CD4-positive, alpha-beta memory T cell (primary cell): ENCODE measurements around the gene CENPU. TPM values are rescaled to one million over a fixed set of nuclear protein-coding genes. Genes with fewer than 3 reads are reported as not detected.
A peak's percentile ranks its signal among the peaks of the same experiment; 100 is the strongest.

Source experiments
- CTCF ChIA-PET: fragments of 350-600 bp; sonication (Branson Sonifier 250); formaldehyde crosslinking; loops from one replicate; lab custom pipeline; 2021; ENCODE audit warnings: inconsistent platforms; ENCODE audit not compliant: partially characterized antibody; lab: Charles Lee
- POLR2A ChIA-PET: fragments of 350-600 bp; sonication (Branson Sonifier 250); formaldehyde crosslinking; loops from one replicate; lab custom pipeline; 2021; ENCODE audit not compliant: partially characterized antibody; lab: Charles Lee
- DNase-seq, 5 donors: peaks; one replicate each; pipeline versions ENCODE4 v3.0.0 to v3.0.0-alpha.2; 2020 to 2022; ENCODE audit warnings: mixed read lengths in 1 of 5
- H3K27ac ChIP-seq: one replicate; pipeline ENCODE4 v1.7.0; 2013; ENCODE audit warnings: low read depth, low read length
- H3K27me3 ChIP-seq: 2 replicates; pipeline ENCODE4 v1.7.0; 2013; ENCODE audit warnings: mild to moderate bottlenecking, low read length, moderate library complexity; ENCODE audit not compliant: insufficient read depth
- H3K36me3 ChIP-seq: 2 replicates; pipeline ENCODE4 v1.7.0; 2013; ENCODE audit warnings: mild to moderate bottlenecking, low read length, moderate library complexity; ENCODE audit not compliant: insufficient read depth
- H3K4me1 ChIP-seq: 2 replicates; pipeline ENCODE4 v1.7.0; 2013; ENCODE audit warnings: mild to moderate bottlenecking, low read length, moderate library complexity; ENCODE audit not compliant: insufficient read depth
- H3K4me3 ChIP-seq, 2 donors: one replicate each; pipeline ENCODE4 v1.7.0; 2013; ENCODE audit warnings: low read length in 2 of 2, mild to moderate bottlenecking in 1 of 2
- H3K9me3 ChIP-seq, 2 donors: one replicate each; pipeline ENCODE4 v1.7.0; 2013; ENCODE audit warnings: low read length in 2 of 2, control low read depth in 1 of 2; ENCODE audit not compliant: control insufficient read depth in 1 of 2
- H3K27ac Mint-ChIP-seq, 7 donors: one replicate each; pipeline ENCODE4 v1.8.0; 2020 to 2021; ENCODE audit warnings: mixed read lengths in 7 of 7, mild to moderate bottlenecking in 6 of 7, inconsistent platforms in 3 of 7, moderate library complexity in 3 of 7
- H3K27me3 Mint-ChIP-seq, 2 donors: one replicate each; pipeline ENCODE4 v1.8.0; 2020 to 2021; ENCODE audit warnings: mixed read lengths in 2 of 2
- H3K36me3 Mint-ChIP-seq, 2 donors: one replicate each; pipeline ENCODE4 v1.8.0; 2020 to 2021; ENCODE audit warnings: mixed read lengths in 2 of 2, inconsistent platforms in 1 of 2, mild to moderate bottlenecking in 1 of 2
- H3K4me1 Mint-ChIP-seq, 4 donors: one replicate each; pipeline ENCODE4 v1.8.0; 2020 to 2021; ENCODE audit warnings: mixed read lengths in 4 of 4, mild to moderate bottlenecking in 1 of 4
- H3K4me3 Mint-ChIP-seq, 8 donors: one replicate each; pipeline ENCODE4 v1.8.0; 2020 to 2021; ENCODE audit warnings: mixed read lengths in 8 of 8, mild to moderate bottlenecking in 7 of 8, moderate library complexity in 6 of 8, inconsistent platforms in 3 of 8
- H3K9me3 Mint-ChIP-seq, 8 donors: one replicate each; pipeline ENCODE4 v1.8.0; 2020 to 2021; ENCODE audit warnings: mixed read lengths in 8 of 8, mild to moderate bottlenecking in 5 of 8, inconsistent platforms in 3 of 8, moderate library complexity in 1 of 8
- intact Hi-C: fragments of 100-400 bp; cut with micrococcal nuclease; formaldehyde crosslinking; loops from one replicate; pipeline ENCODE4 v1.15.1; 2023
- polyA plus RNA-seq, 2 donors: library from polyadenylated mRNA; unstranded; fragments of 300-500 nt; fragmentation: Illumina TruSeq; gene quantifications; one replicate each; pipeline ENCODE4 v1.2.3, GENCODE V29; 2021
- total RNA-seq, 2 experiments: library from RNA; stranded (reverse); gene quantifications; one replicate each; pipeline ENCODE4 v1.2.3, GENCODE V29; 2021

Gene CENPU
- total and polyA plus RNA-seq, 4 experiments from 2014 or later, result 2.1 to 4.6 (median 3.2) TPM

GRCh38 chr4:184681916-184682315 is 52.0 kb downstream of the CENPU start:
- Mint-ChIP-seq H3K4me1 (peaks cover 0 to 8% (median 5%) of the 10 kb centered on the region in 4 donors), H3K27me3 (no peaks in the 10 kb centered on the region), H3K36me3 (peaks cover 5 to 14% of the 10 kb centered on the region in 2 donors), H3K27ac (no peak overlapping the region), H3K4me3 (no peak overlapping the region), H3K9me3 (no peaks in the 10 kb centered on the region)
- POLR2A ChIA-PET, result no interaction called here
- H3K4me1 ChIP-seq, result no peaks in the 10 kb centered on the region
- DNase-seq, result no peak
- no peaks in the 10 kb centered on the region for H3K36me3 ChIP-seq
- H3K9me3 ChIP-seq, result no peaks in the 10 kb centered on the region
- intact Hi-C loops, result no loop called here
- CTCF ChIA-PET, result no interaction called here
- H3K27me3 ChIP-seq, result no peaks in the 10 kb centered on the region
- H3K27ac ChIP-seq, result no peak overlapping the region
- H3K4me3 ChIP-seq, result no peak overlapping the region

GRCh38 chr4:184680698-184681097 is 53.2 kb downstream of the CENPU start:
- H3K27me3 Mint-ChIP-seq, result no peaks in the 10 kb centered on the region
- no peak overlapping the region for H3K4me3 Mint-ChIP-seq
- CTCF ChIA-PET, result no interaction called here

GRCh38 chr4:184675821-184676492 is 57.9 kb downstream of the CENPU start:
- ChIA-PET POLR2A (no interaction called here), CTCF (no interaction called here)
- no peak overlapping the region for H3K4me3 ChIP-seq
- intact Hi-C loops, result no loop called here
- Mint-ChIP-seq H3K4me3 (no peak overlapping the region), H3K36me3 (peaks cover 17 to 22% of the 10 kb centered on the region in 2 donors), H3K9me3 (no peaks in the 10 kb centered on the region), H3K4me1 (no peaks in the 10 kb centered on the region), H3K27me3 (no peaks in the 10 kb centered on the region), H3K27ac (peak overlapping the region in 1 of 7 donors; percentile 17)
- H3K4me1 ChIP-seq, result no peaks in the 10 kb centered on the region
- no peak for DNase-seq
- H3K36me3 ChIP-seq, result no peaks in the 10 kb centered on the region
- H3K9me3 ChIP-seq, result no peaks in the 10 kb centered on the region
- H3K27me3 ChIP-seq, result no peaks in the 10 kb centered on the region
- H3K27ac ChIP-seq, result no peak overlapping the region

More at GRCh38 chr4:184680698-184681097, 53.2 kb downstream of the CENPU start:
- Mint-ChIP-seq H3K27ac (peak overlapping the region in 1 of 7 donors; percentile 29), H3K36me3 (peaks cover 2 to 7% of the 10 kb centered on the region in 2 donors), H3K4me1 (peaks cover 0 to 8% (median 5%) of the 10 kb centered on the region in 4 donors), H3K9me3 (no peaks in the 10 kb centered on the region)
- no peaks in the 10 kb centered on the region for H3K36me3 ChIP-seq
- H3K27ac ChIP-seq, result no peak overlapping the region
- intact Hi-C loops, result no loop called here
- H3K4me1 ChIP-seq, result no peaks in the 10 kb centered on the region
- POLR2A ChIA-PET, result no interaction called here
- H3K9me3 ChIP-seq, result no peaks in the 10 kb centered on the region
- H3K4me3 ChIP-seq, result no peak overlapping the region
- DNase-seq, result no peak
- H3K27me3 ChIP-seq, result no peaks in the 10 kb centered on the region

- H3K4me1 Mint-ChIP-seq, result peaks cover 0 to 3% (median 2%) of the 10 kb centered on the region in 4 donors
- peak overlapping the region in 2 of 7 donors; percentile 60 to 72 for H3K27ac Mint-ChIP-seq
- H3K4me1 ChIP-seq, result no peaks in the 10 kb centered on the region
- H3K27ac ChIP-seq, result no peak overlapping the region
- no peaks in the 10 kb centered on the region for H3K27me3 ChIP-seq
- no peaks in the 10 kb centered on the region for H3K36me3 ChIP-seq
- DNase-seq, result no peak
- no peaks in the 10 kb centered on the region for H3K27me3 Mint-ChIP-seq
- no peaks in the 10 kb centered on the region for H3K9me3 ChIP-seq
- intact Hi-C loops, result no loop called here
- H3K9me3 Mint-ChIP-seq, result no peaks in the 10 kb centered on the region
- ChIA-PET CTCF (no interaction called here), POLR2A (no interaction called here)
- no peak overlapping the region for H3K4me3 Mint-ChIP-seq
- peaks cover 13 to 22% of the 10 kb centered on the region in 2 donors for H3K36me3 Mint-ChIP-seq
- H3K4me3 ChIP-seq, result no peak overlapping the region
Observed at GRCh38 chr4:184675018-184675417, 58.9 kb downstream of the CENPU start.

- CTCF ChIA-PET, result no interaction called here
- POLR2A ChIA-PET, result no interaction called here
Observed at GRCh38 chr4:184674011-184674410, 59.9 kb downstream of the CENPU start.

GRCh38 chr4:184672741-184673140 is 61.2 kb downstream of the CENPU start:
- Histone ChIP-seq H3K27ac (no peak overlapping the region), H3K4me3 (no peak overlapping the region), H3K27me3 (no peaks in the 10 kb centered on the region), H3K36me3 (no peaks in the 10 kb centered on the region), H3K4me1 (peaks cover 20% of the 10 kb centered on the region), H3K9me3 (no peaks in the 10 kb centered on the region)
- ChIA-PET POLR2A (no interaction called here), CTCF (interaction anchor here (0.7 kb wide), 1 partner anchor 169 kb away, joined by 3 read pairs; no protein-coding TSS in a partner anchor)
- Mint-ChIP-seq H3K27ac (peak overlapping the region in 1 of 7 donors; percentile 63), H3K4me1 (peaks cover 14 to 26% (median 25%) of the 10 kb centered on the region in 4 donors), H3K4me3 (no peak overlapping the region), H3K9me3 (no peaks in the 10 kb centered on the region), H3K36me3 (peaks cover 22 to 32% of the 10 kb centered on the region in 2 donors), H3K27me3 (no peaks in the 10 kb centered on the region)
- DNase-seq, result no peak
- intact Hi-C loops, result no loop called here

More at GRCh38 chr4:184674011-184674410, 59.9 kb downstream of the CENPU start:
- Histone ChIP-seq H3K27me3 (no peaks in the 10 kb centered on the region), H3K9me3 (no peaks in the 10 kb centered on the region), H3K27ac (no peak overlapping the region), H3K4me1 (peaks cover 8% of the 10 kb centered on the region), H3K36me3 (no peaks in the 10 kb centered on the region), H3K4me3 (no peak overlapping the region)
- H3K9me3 Mint-ChIP-seq, result no peaks in the 10 kb centered on the region
- no peaks in the 10 kb centered on the region for H3K27me3 Mint-ChIP-seq
- H3K36me3 Mint-ChIP-seq, result peaks cover 13 to 22% of the 10 kb centered on the region in 2 donors
- H3K4me3 Mint-ChIP-seq, result no peak overlapping the region
- peaks cover 3 to 13% (median 12%) of the 10 kb centered on the region in 4 donors for H3K4me1 Mint-ChIP-seq
- intact Hi-C loops, result no loop called here
- peak overlapping the region in 2 of 7 donors; percentile 11 to 51 for H3K27ac Mint-ChIP-seq
- no peak for DNase-seq

GRCh38 chr4:184671101-184671500 is 62.8 kb downstream of the CENPU start:
- no peaks in the 10 kb centered on the region for H3K27me3 Mint-ChIP-seq
- H3K4me3 Mint-ChIP-seq, result no peak overlapping the region

More at GRCh38 chr4:184671101-184671500, 62.8 kb downstream of the CENPU start:
- no peaks in the 10 kb centered on the region for H3K9me3 ChIP-seq
- DNase-seq, result no peak
- no peak overlapping the region for H3K27ac ChIP-seq
- H3K36me3 Mint-ChIP-seq, result peaks cover 30 to 36% of the 10 kb centered on the region in 2 donors
- H3K4me1 ChIP-seq, result peaks cover 24% of the 10 kb centered on the region
- ChIA-PET CTCF (interaction anchor here (2.7 to 3.5 kb wide), 2 partner anchors 22 to 407 kb away, joined by 11 to 13 read pairs; partner anchors contain the start of genes CASP3 and PRIMPOL), POLR2A (no interaction called here)
- no peaks in the 10 kb centered on the region for H3K36me3 ChIP-seq
- H3K9me3 Mint-ChIP-seq, result no peaks in the 10 kb centered on the region
- H3K27me3 ChIP-seq, result no peaks in the 10 kb centered on the region
- no peak overlapping the region for H3K27ac Mint-ChIP-seq
- peaks cover 16 to 34% (median 27%) of the 10 kb centered on the region in 4 donors for H3K4me1 Mint-ChIP-seq
- intact Hi-C loops, result no loop called here
- no peak overlapping the region for H3K4me3 ChIP-seq
